NOMO-1 (cell line): ENCODE measurements around the gene PET100.
A peak's percentile ranks its signal among the peaks of the same experiment; 100 is the strongest.

ENCODE experiments used
- DNase-seq, 2 experiments: peaks; one replicate each; lab custom pipeline; 2025; ENCODE audit not compliant: unreplicated experiment in 2 of 2; lab: John Stamatoyannopoulos, UW

PET100 gene

GRCh38 chr19:7647156-7647555, 17.6 kb downstream of the PET100 start:
- DNase-seq: no peak

- no peak for DNase-seq
These were observed 18.8 kb downstream of the PET100 start for GRCh38 chr19:7648265-7649014.

- DNase-seq: no peak
These were observed 20.6 kb downstream of the PET100 start for GRCh38 chr19:7650148-7650547.

- peak; percentile 91 to 99 for DNase-seq
These were observed 22.6 kb downstream of the PET100 start for GRCh38 chr19:7652061-7652641.

GRCh38 chr19:7654401-7654800, 24.8 kb downstream of the PET100 start:
- DNase-seq: no peak

GRCh38 chr19:7655581-7655980, 26.0 kb downstream of the PET100 start:
- peak; percentile 86 to 93 for DNase-seq

- peak; percentile 86 to 91 for DNase-seq
These were observed 27.6 kb downstream of the PET100 start for GRCh38 chr19:7657131-7657751.

GRCh38 chr19:7658219-7658686, 28.7 kb downstream of the PET100 start:
- peak in 1 of 2 experiments; percentile 48 for DNase-seq

- no peak for DNase-seq
These were observed 32.3 kb downstream of the PET100 start for GRCh38 chr19:7661744-7662538.

GRCh38 chr19:7662657-7663056, 33.1 kb downstream of the PET100 start:
- DNase-seq: no peak

GRCh38 chr19:7663706-7664105, 34.1 kb downstream of the PET100 start:
- DNase-seq: no peak

- no peak for DNase-seq
These were observed 35.5 kb downstream of the PET100 start for GRCh38 chr19:7665076-7665475.

- DNase-seq: peak in 1 of 2 experiments; percentile 14
These were observed 39.2 kb downstream of the PET100 start, which contains the start of gene RETN for GRCh38 chr19:7668842-7669241. RETN (plus strand) TSS chr19:7669049; CDS start chr19:7669327, 278 bp downstream.

- DNase-seq: no peak
These were observed 40.0 kb downstream of the PET100 start for GRCh38 chr19:7669641-7670040.

GRCh38 chr19:7670150-7670783, 40.7 kb downstream of the PET100 start:
- peak in 1 of 2 experiments; percentile 15 for DNase-seq

- DNase-seq: no peak
These were observed 41.2 kb downstream of the PET100 start for GRCh38 chr19:7670790-7671189.

- DNase-seq: no peak
These were observed 42.9 kb downstream of the PET100 start for GRCh38 chr19:7672522-7672921.

- DNase-seq: peak; percentile 90 to 96
These were observed 44.7 kb downstream of the PET100 start for GRCh38 chr19:7674010-7675005.

- DNase-seq: peak; percentile 47 to 60
These were observed 46.8 kb downstream of the PET100 start for GRCh38 chr19:7676376-7676775.
